ENCODE measurements around the gene FAM209B.
"Not testable (repeated sequence)": the region's sequence is repeated elsewhere in the genome, so short reads cannot be mapped to it uniquely, and the experiment has no call there.

Gene FAM209B

GRCh38 chr20:56542489-56543030 lies 9.5 kb downstream of the FAM209B start:
- DNase-seq: no peak

GRCh38 chr20:56551571-56551970 lies 18.5 kb downstream of the FAM209B start:
- no peak for DNase-seq

GRCh38 chr20:56552911-56553629 lies 20.0 kb downstream of the FAM209B start:
- no peak for DNase-seq

GRCh38 chr20:56554869-56555268 lies 21.8 kb downstream of the FAM209B start:
- DNase-seq: no peak

- DNase-seq: no peak
Observed at GRCh38 chr20:56558968-56559367, 25.9 kb downstream of the FAM209B start.

GRCh38 chr20:56564526-56564925 lies 31.5 kb downstream of the FAM209B start:
- DNase-seq: not testable (repeated sequence)

- DNase-seq: no peak
Observed at GRCh38 chr20:56565511-56565910, 32.5 kb downstream of the FAM209B start.

GRCh38 chr20:56566621-56567020 lies 33.6 kb downstream of the FAM209B start:
- DNase-seq: no peak

GRCh38 chr20:56570832-56571231 lies 37.8 kb downstream of the FAM209B start:
- no peak for DNase-seq

GRCh38 chr20:56572172-56572571 lies 39.1 kb downstream of the FAM209B start:
- no peak for DNase-seq

- no peak for DNase-seq
Observed at GRCh38 chr20:56573986-56574385, 40.9 kb downstream of the FAM209B start.

- DNase-seq: no peak
Observed at GRCh38 chr20:56574531-56575142, 41.6 kb downstream of the FAM209B start.

- DNase-seq: no peak
Observed at GRCh38 chr20:56575157-56575556, 42.1 kb downstream of the FAM209B start.

- DNase-seq: no peak
Observed at GRCh38 chr20:56575961-56576360, 42.9 kb downstream of the FAM209B start.

GRCh38 chr20:56579301-56579710 lies 46.3 kb downstream of the FAM209B start:
- no peak for DNase-seq

GRCh38 chr20:56580226-56580625 lies 47.2 kb downstream of the FAM209B start:
- no peak for DNase-seq

- DNase-seq: no peak
Observed at GRCh38 chr20:56581701-56582100, 48.7 kb downstream of the FAM209B start.

- no peak for DNase-seq
Observed at GRCh38 chr20:56582542-56582941, 49.5 kb downstream of the FAM209B start.

- DNase-seq: no peak
Observed at GRCh38 chr20:56584916-56585315, 51.9 kb downstream of the FAM209B start.
